CD4-positive, alpha-beta memory T cell (primary cell): ENCODE measurements around the gene RAD52. TPM values are rescaled to one million over a fixed set of nuclear protein-coding genes. Genes with fewer than 3 reads are reported as not detected.

Source experiments
- CTCF ChIA-PET: fragments of 350-600 bp; sonication (Branson Sonifier 250); formaldehyde crosslinking; loops from one replicate; lab custom pipeline; 2021; ENCODE audit warnings: inconsistent platforms; ENCODE audit not compliant: partially characterized antibody; lab: Charles Lee
- POLR2A ChIA-PET: fragments of 350-600 bp; sonication (Branson Sonifier 250); formaldehyde crosslinking; loops from one replicate; lab custom pipeline; 2021; ENCODE audit not compliant: partially characterized antibody; lab: Charles Lee
- DNase-seq, 5 donors: peaks; one replicate each; pipeline versions ENCODE4 v3.0.0 to v3.0.0-alpha.2; 2020 to 2022; ENCODE audit warnings: mixed read lengths in 1 of 5
- H3K27ac ChIP-seq: one replicate; pipeline ENCODE4 v1.7.0; 2013; ENCODE audit warnings: low read depth, low read length
- H3K27me3 ChIP-seq: 2 replicates; pipeline ENCODE4 v1.7.0; 2013; ENCODE audit warnings: mild to moderate bottlenecking, low read length, moderate library complexity; ENCODE audit not compliant: insufficient read depth
- H3K36me3 ChIP-seq: 2 replicates; pipeline ENCODE4 v1.7.0; 2013; ENCODE audit warnings: mild to moderate bottlenecking, low read length, moderate library complexity; ENCODE audit not compliant: insufficient read depth
- H3K4me1 ChIP-seq: 2 replicates; pipeline ENCODE4 v1.7.0; 2013; ENCODE audit warnings: mild to moderate bottlenecking, low read length, moderate library complexity; ENCODE audit not compliant: insufficient read depth
- H3K4me3 ChIP-seq, 2 donors: one replicate each; pipeline ENCODE4 v1.7.0; 2013; ENCODE audit warnings: low read length in 2 of 2, mild to moderate bottlenecking in 1 of 2
- H3K9me3 ChIP-seq, 2 donors: one replicate each; pipeline ENCODE4 v1.7.0; 2013; ENCODE audit warnings: low read length in 2 of 2, control low read depth in 1 of 2; ENCODE audit not compliant: control insufficient read depth in 1 of 2
- H3K27ac Mint-ChIP-seq, 7 donors: one replicate each; pipeline ENCODE4 v1.8.0; 2020 to 2021; ENCODE audit warnings: mixed read lengths in 7 of 7, mild to moderate bottlenecking in 6 of 7, inconsistent platforms in 3 of 7, moderate library complexity in 3 of 7
- H3K27me3 Mint-ChIP-seq, 2 donors: one replicate each; pipeline ENCODE4 v1.8.0; 2020 to 2021; ENCODE audit warnings: mixed read lengths in 2 of 2
- H3K36me3 Mint-ChIP-seq, 2 donors: one replicate each; pipeline ENCODE4 v1.8.0; 2020 to 2021; ENCODE audit warnings: mixed read lengths in 2 of 2, inconsistent platforms in 1 of 2, mild to moderate bottlenecking in 1 of 2
- H3K4me1 Mint-ChIP-seq, 4 donors: one replicate each; pipeline ENCODE4 v1.8.0; 2020 to 2021; ENCODE audit warnings: mixed read lengths in 4 of 4, mild to moderate bottlenecking in 1 of 4
- H3K4me3 Mint-ChIP-seq, 8 donors: one replicate each; pipeline ENCODE4 v1.8.0; 2020 to 2021; ENCODE audit warnings: mixed read lengths in 8 of 8, mild to moderate bottlenecking in 7 of 8, moderate library complexity in 6 of 8, inconsistent platforms in 3 of 8
- H3K9me3 Mint-ChIP-seq, 8 donors: one replicate each; pipeline ENCODE4 v1.8.0; 2020 to 2021; ENCODE audit warnings: mixed read lengths in 8 of 8, mild to moderate bottlenecking in 5 of 8, inconsistent platforms in 3 of 8, moderate library complexity in 1 of 8
- intact Hi-C: fragments of 100-400 bp; cut with micrococcal nuclease; formaldehyde crosslinking; loops from one replicate; pipeline ENCODE4 v1.15.1; 2023
- polyA plus RNA-seq, 2 donors: library from polyadenylated mRNA; unstranded; fragments of 300-500 nt; fragmentation: Illumina TruSeq; gene quantifications; one replicate each; pipeline ENCODE4 v1.2.3, GENCODE V29; 2021
- total RNA-seq, 2 experiments: library from RNA; stranded (reverse); gene quantifications; one replicate each; pipeline ENCODE4 v1.2.3, GENCODE V29; 2021

Gene RAD52
- total and polyA plus RNA-seq, 4 experiments from 2014 or later, result 0.26 to 31.5 (median 17.9) TPM

DNA sequence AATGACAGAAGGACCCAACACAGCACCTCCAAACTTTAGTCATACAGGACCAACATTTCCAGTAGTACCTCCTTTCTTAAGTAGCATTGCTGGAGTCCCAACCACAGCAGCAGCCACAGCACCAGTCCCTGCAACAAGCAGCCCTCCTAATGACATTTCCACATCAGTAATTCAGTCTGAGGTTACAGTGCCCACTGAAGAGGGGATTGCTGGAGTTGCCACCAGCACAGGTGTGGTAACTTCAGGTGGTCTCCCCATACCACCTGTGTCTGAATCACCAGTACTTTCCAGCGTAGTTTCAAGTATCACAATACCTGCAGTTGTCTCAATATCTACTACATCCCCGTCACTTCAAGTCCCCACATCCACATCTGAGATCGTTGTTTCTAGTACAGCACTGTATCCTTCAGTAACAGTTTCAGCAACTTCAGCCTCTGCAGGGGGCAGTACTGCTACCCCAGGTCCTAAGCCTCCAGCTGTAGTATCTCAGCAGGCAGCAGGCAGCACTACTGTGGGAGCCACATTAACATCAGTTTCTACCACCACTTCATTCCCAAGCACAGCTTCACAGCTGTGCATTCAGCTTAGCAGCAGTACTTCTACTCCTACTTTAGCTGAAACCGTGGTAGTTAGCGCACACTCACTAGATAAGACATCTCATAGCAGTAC, 64.6 kb downstream of the RAD52 start:
- no peak overlapping the region for H3K4me3 ChIP-seq
- ChIA-PET POLR2A (no interaction called here), CTCF (no interaction called here)
- no peaks in the 10 kb centered on the region for H3K4me1 ChIP-seq
- Mint-ChIP-seq H3K27me3 (no peaks in the 10 kb centered on the region), H3K4me3 (no peak overlapping the region), H3K27ac (peak overlapping the region in 6 of 7 donors; percentile 10 to 79 (median 52)), H3K36me3 (peaks cover 78 to 91% of the 10 kb centered on the region in 2 donors), H3K9me3 (peaks cover 0 to 2% (median 0%) of the 10 kb centered on the region in 8 donors), H3K4me1 (peaks cover 0 to 3% (median 0%) of the 10 kb centered on the region in 4 donors)
- H3K9me3 ChIP-seq, result no peaks in the 10 kb centered on the region
- H3K27me3 ChIP-seq, result no peaks in the 10 kb centered on the region
- intact Hi-C loops, result loop anchor here (5.0 kb wide), 1 partner anchor 62 kb away; the partner anchor contains the start of gene RAD52
- H3K36me3 ChIP-seq, result peaks cover 87% of the 10 kb centered on the region
- H3K27ac ChIP-seq, result no peak overlapping the region
- DNase-seq, result no peak

DNA sequence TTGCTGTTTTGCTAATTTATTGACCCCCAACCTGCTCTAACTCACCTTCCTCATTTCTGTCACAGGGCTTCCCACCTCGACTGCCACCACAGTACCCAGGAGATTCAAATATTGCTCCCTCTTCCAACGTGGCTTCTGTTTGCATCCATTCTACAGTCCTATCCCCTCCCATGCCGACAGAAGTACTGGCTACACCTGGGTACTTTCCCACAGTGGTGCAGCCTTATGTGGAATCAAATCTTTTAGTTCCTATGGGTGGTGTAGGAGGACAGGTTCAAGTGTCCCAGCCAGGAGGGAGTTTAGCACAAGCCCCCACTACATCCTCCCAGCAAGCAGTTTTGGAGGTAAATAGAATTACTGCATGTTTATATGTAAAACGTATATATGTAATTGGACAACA, 68.8 kb downstream of the RAD52 start:
- Mint-ChIP-seq H3K4me1 (peaks cover 0 to 3% (median 0%) of the 10 kb centered on the region in 4 donors), H3K36me3 (peaks cover 54 to 81% of the 10 kb centered on the region in 2 donors), H3K27me3 (no peaks in the 10 kb centered on the region), H3K27ac (peak overlapping the region in 3 of 7 donors; percentile 8 to 63 (median 26)), H3K4me3 (no peak overlapping the region), H3K9me3 (peaks cover 0 to 2% (median 0%) of the 10 kb centered on the region in 8 donors)
- Histone ChIP-seq H3K36me3 (peaks cover 78% of the 10 kb centered on the region), H3K4me3 (no peak overlapping the region), H3K27ac (no peak overlapping the region), H3K27me3 (no peaks in the 10 kb centered on the region), H3K4me1 (no peaks in the 10 kb centered on the region), H3K9me3 (no peaks in the 10 kb centered on the region)
- ChIA-PET CTCF (no interaction called here), POLR2A (no interaction called here)
- no peak for DNase-seq
- intact Hi-C loops, result no loop called here

DNA sequence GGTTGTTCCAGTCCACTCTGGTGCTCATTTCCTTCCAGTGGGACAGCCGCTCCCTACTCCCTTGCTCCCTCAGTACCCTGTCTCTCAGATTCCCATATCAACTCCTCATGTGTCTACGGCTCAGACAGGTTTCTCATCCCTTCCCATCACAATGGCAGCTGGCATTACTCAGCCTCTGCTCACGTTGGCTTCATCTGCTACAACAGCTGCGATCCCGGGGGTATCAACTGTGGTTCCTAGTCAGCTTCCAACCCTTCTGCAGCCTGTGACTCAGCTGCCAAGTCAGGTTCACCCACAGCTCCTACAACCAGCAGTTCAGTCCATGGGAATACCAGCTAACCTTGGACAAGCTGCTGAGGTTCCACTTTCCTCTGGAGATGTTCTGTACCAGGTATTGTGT, 69.9 kb downstream of the RAD52 start:
- Mint-ChIP-seq H3K27ac (peak overlapping the region in 2 of 7 donors; percentile 50 to 72), H3K9me3 (no peaks in the 10 kb centered on the region), H3K4me3 (no peak overlapping the region), H3K36me3 (peaks cover 44 to 80% of the 10 kb centered on the region in 2 donors), H3K27me3 (no peaks in the 10 kb centered on the region), H3K4me1 (peaks cover 0 to 3% (median 0%) of the 10 kb centered on the region in 4 donors)
- Histone ChIP-seq H3K4me1 (no peaks in the 10 kb centered on the region), H3K27me3 (no peaks in the 10 kb centered on the region), H3K36me3 (peaks cover 75% of the 10 kb centered on the region), H3K4me3 (no peak overlapping the region), H3K9me3 (no peaks in the 10 kb centered on the region), H3K27ac (no peak overlapping the region)
- no peak for DNase-seq
- ChIA-PET CTCF (no interaction called here), POLR2A (no interaction called here)
- intact Hi-C loops, result no loop called here

DNA sequence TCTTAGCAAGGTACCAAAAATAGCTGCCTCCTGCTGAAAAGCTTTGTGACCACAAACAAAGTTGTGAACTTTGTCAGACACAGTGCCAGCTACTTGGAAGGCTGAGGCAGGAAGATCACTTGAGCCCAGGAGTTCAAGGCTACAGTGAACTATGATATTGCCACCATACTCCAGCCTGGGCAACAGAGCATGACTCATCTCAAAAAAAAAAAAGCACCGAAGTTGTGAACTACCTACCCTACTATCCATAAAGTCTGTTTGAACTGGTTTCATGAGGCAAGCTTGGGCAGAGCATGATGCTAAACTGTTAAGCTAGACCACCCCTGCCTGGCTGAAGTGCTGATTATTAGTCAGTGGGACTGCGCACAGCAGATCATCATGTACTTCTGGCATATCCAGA, 75.5 kb downstream of the RAD52 start:
- H3K36me3 ChIP-seq, result peaks cover 31% of the 10 kb centered on the region
- no peaks in the 10 kb centered on the region for H3K27me3 Mint-ChIP-seq
- peaks cover 8 to 17% (median 12%) of the 10 kb centered on the region in 4 donors for H3K4me1 Mint-ChIP-seq
- peaks cover 15 to 65% of the 10 kb centered on the region in 2 donors for H3K36me3 Mint-ChIP-seq
- POLR2A ChIA-PET, result no interaction called here
- no peak overlapping the region for H3K27ac ChIP-seq
- H3K27ac Mint-ChIP-seq, result peak overlapping the region in 2 of 7 donors; percentile 12 to 53
- no peak for DNase-seq
- H3K9me3 ChIP-seq, result no peaks in the 10 kb centered on the region
- H3K4me3 ChIP-seq, result no peak overlapping the region
- intact Hi-C loops, result no loop called here
- H3K4me3 Mint-ChIP-seq, result no peak overlapping the region
- H3K9me3 Mint-ChIP-seq, result no peaks in the 10 kb centered on the region
- no peaks in the 10 kb centered on the region for H3K27me3 ChIP-seq
- peaks cover 13% of the 10 kb centered on the region for H3K4me1 ChIP-seq
- CTCF ChIA-PET, result interaction anchor here (1.5 kb wide), 1 partner anchor 305 kb away, joined by 5 read pairs; no protein-coding TSS in a partner anchor

DNA sequence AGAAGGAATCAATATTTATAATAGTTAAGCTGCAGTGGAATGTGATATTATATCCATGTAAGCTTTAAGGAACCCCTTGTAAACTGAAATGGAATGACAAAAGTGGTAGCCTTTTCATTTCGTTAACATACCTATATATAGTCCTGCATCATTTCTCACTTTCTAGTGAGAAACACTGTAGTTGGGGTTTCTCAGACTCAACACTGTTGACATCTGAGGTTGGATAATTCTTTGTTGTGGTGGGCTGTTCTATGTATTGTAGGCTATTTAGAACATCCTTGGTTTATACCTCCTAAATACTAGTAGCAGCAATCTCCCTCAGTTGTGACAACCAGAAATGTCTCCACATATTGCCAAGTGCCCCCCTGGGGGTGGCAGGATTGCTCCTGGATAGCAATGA, 79.1 kb downstream of the RAD52 start:
- DNase-seq, result peak in 4 of 5 donors; percentile 7 to 31 (median 19)
- peaks cover 13% of the 10 kb centered on the region for H3K4me1 ChIP-seq
- no peak overlapping the region for H3K27ac ChIP-seq
- H3K27me3 ChIP-seq, result no peaks in the 10 kb centered on the region
- H3K4me1 Mint-ChIP-seq, result peaks cover 12 to 23% (median 17%) of the 10 kb centered on the region in 4 donors
- peaks cover 22 to 74% of the 10 kb centered on the region in 2 donors for H3K36me3 Mint-ChIP-seq
- no peak overlapping the region for H3K4me3 Mint-ChIP-seq
- H3K36me3 ChIP-seq, result peaks cover 25% of the 10 kb centered on the region
- CTCF ChIA-PET, result no interaction called here
- H3K9me3 ChIP-seq, result no peaks in the 10 kb centered on the region
- no peaks in the 10 kb centered on the region for H3K9me3 Mint-ChIP-seq
- POLR2A ChIA-PET, result no interaction called here
- H3K27me3 Mint-ChIP-seq, result no peaks in the 10 kb centered on the region
- H3K27ac Mint-ChIP-seq, result peak overlapping the region in 3 of 7 donors; percentile 8 to 78 (median 67)
- intact Hi-C loops, result no loop called here
- no peak overlapping the region for H3K4me3 ChIP-seq

DNA sequence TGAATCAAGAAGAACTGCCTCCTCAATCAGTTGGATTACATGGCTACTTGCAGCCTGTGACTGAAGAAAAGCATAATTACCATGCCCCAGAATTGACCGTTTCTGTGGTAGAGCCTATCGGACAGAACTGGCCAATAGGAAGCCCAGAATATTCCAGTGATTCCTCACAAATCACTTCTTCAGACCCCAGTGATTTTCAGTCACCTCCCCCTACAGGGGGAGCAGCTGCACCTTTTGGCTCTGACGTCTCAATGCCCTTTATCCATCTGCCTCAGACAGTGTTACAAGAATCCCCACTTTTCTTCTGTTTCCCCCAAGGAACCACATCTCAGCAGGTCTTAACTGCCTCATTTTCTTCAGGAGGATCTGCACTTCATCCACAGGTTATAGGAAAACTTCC, 80.8 kb downstream of the RAD52 start:
- H3K36me3 ChIP-seq, result peaks cover 21% of the 10 kb centered on the region
- Mint-ChIP-seq H3K27ac (peak overlapping the region in 6 of 7 donors; percentile 13 to 66 (median 29)), H3K4me3 (no peak overlapping the region), H3K27me3 (no peaks in the 10 kb centered on the region), H3K9me3 (no peaks in the 10 kb centered on the region), H3K4me1 (peaks cover 12 to 28% (median 21%) of the 10 kb centered on the region in 4 donors), H3K36me3 (peaks cover 22 to 74% of the 10 kb centered on the region in 2 donors)
- no peaks in the 10 kb centered on the region for H3K27me3 ChIP-seq
- peaks cover 13% of the 10 kb centered on the region for H3K4me1 ChIP-seq
- intact Hi-C loops, result no loop called here
- DNase-seq, result no peak
- ChIA-PET CTCF (no interaction called here), POLR2A (no interaction called here)
- no peak overlapping the region for H3K27ac ChIP-seq
- H3K9me3 ChIP-seq, result no peaks in the 10 kb centered on the region
- H3K4me3 ChIP-seq, result no peak overlapping the region

DNA sequence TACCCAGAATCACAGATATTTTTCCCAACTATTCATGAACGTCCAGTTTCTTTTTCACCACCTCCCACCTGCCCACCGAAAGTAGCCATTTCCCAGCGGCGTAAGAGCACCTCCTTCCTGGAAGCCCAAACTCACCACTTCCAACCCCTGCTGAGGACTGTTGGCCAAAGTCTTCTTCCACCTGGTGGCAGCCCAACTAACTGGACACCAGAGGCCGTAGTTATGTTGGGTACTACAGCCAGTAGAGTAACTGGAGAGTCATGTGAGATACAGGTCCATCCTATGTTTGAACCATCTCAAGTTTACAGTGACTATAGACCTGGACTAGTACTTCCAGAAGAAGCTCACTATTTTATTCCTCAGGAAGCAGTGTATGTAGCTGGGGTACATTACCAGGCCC, 81.6 kb downstream of the RAD52 start:
- H3K27ac ChIP-seq, result no peak overlapping the region
- peak overlapping the region in 1 of 7 donors; percentile 73 for H3K27ac Mint-ChIP-seq
- H3K4me3 Mint-ChIP-seq, result no peak overlapping the region
- H3K4me1 Mint-ChIP-seq, result peaks cover 12 to 28% (median 20%) of the 10 kb centered on the region in 4 donors
- H3K27me3 ChIP-seq, result no peaks in the 10 kb centered on the region
- H3K4me3 ChIP-seq, result no peak overlapping the region
- intact Hi-C loops, result no loop called here
- H3K36me3 ChIP-seq, result peaks cover 24% of the 10 kb centered on the region
- ChIA-PET CTCF (no interaction called here), POLR2A (no interaction called here)
- peaks cover 22 to 69% of the 10 kb centered on the region in 2 donors for H3K36me3 Mint-ChIP-seq
- H3K9me3 ChIP-seq, result no peaks in the 10 kb centered on the region
- no peaks in the 10 kb centered on the region for H3K9me3 Mint-ChIP-seq
- no peak for DNase-seq
- peaks cover 13% of the 10 kb centered on the region for H3K4me1 ChIP-seq
- H3K27me3 Mint-ChIP-seq, result no peaks in the 10 kb centered on the region
